K562 (cell line): ENCODE results near the gene MARCHF9. TPM values are rescaled to one million over a fixed set of nuclear protein-coding genes. Genes with fewer than 3 reads are reported as not detected.

Experiments
- ARID2 ChIP-seq: fragments of 450-650 bp; IDR thresholded peaks from 2 replicates; pipeline ENCODE4 v1.6.1; 2017; ENCODE audit warnings: antibody characterized with exemption, mild to moderate bottlenecking
- ERF ChIP-seq: fragments of 450-650 bp; formaldehyde crosslinking; IDR thresholded peaks from 2 replicates; pipeline ENCODE4 v1.4.0; 2020; ENCODE audit warnings: mild to moderate bottlenecking, mixed read lengths
- FOS ChIP-seq: IDR thresholded peaks from 3 replicates; pipeline ENCODE4 v1.6.1; 2011; ENCODE audit not compliant: insufficient read length; ENCODE audit errors: extremely low read depth
- FOXJ3 ChIP-seq: sonication (generic); formaldehyde crosslinking; IDR thresholded peaks from 2 replicates; pipeline ENCODE4 v1.4.0; 2020; ENCODE audit warnings: mild to moderate bottlenecking, missing genetic modification reagents
- FUS ChIP-seq: fragments of 200-400 bp; formaldehyde crosslinking; optimal IDR thresholded peaks from 2 replicates; pipeline ENCODE3; 2017; ENCODE audit warnings: low read depth, low read length
- KDM1A ChIP-seq, 2 experiments: fragments of 450-650 bp; IDR thresholded peaks; 2 replicates each; pipeline ENCODE4 v1.6.1; 2016; ENCODE audit warnings: mild to moderate bottlenecking in 2 of 2
- MTA2 ChIP-seq: fragments of 450-650 bp; IDR thresholded peaks from 2 replicates; pipeline ENCODE4 v1.6.1; 2016; ENCODE audit warnings: low read depth
- NR1H2 ChIP-seq: sonication (generic); formaldehyde crosslinking; IDR thresholded peaks from 2 replicates; pipeline ENCODE4 v1.4.0; 2020; ENCODE audit warnings: mild to moderate bottlenecking, missing genetic modification reagents
- PCBP1 ChIP-seq: fragments of 200-400 bp; formaldehyde crosslinking; IDR thresholded peaks from 2 replicates; pipeline ENCODE4 v1.6.1; 2018; ENCODE audit warnings: mild to moderate bottlenecking, low read depth, low read length; ENCODE audit not compliant: poor library complexity, severe bottlenecking
- ZNF184 ChIP-seq: sonication (generic); formaldehyde crosslinking; IDR thresholded peaks from 2 replicates; pipeline ENCODE4 v1.5.0; 2020; ENCODE audit warnings: missing genetic modification reagents
- ZNF354B ChIP-seq: fragments of 250-450 bp; sonication (Bioruptor Pico); IDR thresholded peaks from 2 replicates; pipeline ENCODE4 v1.4.0; 2020
- ZNF644 ChIP-seq: fragments of 200-800 bp; sonication (Bioruptor generic); IDR thresholded peaks from 2 replicates; pipeline ENCODE4 v1.6.1; 2016; ENCODE audit warnings: low read depth, missing genetic modification characterization, missing compliant biosample characterization
- ZNF699 ChIP-seq: fragments of 250-450 bp; sonication (Bioruptor Pico); IDR thresholded peaks from 2 replicates; pipeline ENCODE4 v1.8.0; 2021; ENCODE audit warnings: mild to moderate bottlenecking, moderate library complexity; ENCODE audit not compliant: insufficient replicate concordance
- polyA plus RNA-seq, 8 experiments: library from polyadenylated mRNA; depleted of rRNA in 4 of 8; stranded (reverse) in 5 of 8; unstranded in 3 of 8; fragments of >200 nt; fragmentation: Nextera tagmentation in 2 of 8; fragmentation: Illumina TruSeq in 1 of 8; extraction: Ambion mirVana in 2 of 8; extraction: Trizol in 1 of 8; gene quantifications; 2 replicates each; pipeline versions ENCODE4 v1.2.1 to v1.2.3, GENCODE V29; 2011 to 2014; ENCODE audit warnings: inconsistent platforms in 1 of 8, missing spikeins in 1 of 8
- total RNA-seq, 7 experiments: library from RNA; depleted of rRNA in 6 of 7; stranded (reverse); fragments of >200 nt in 6 of 7; fragmentation: Illumina TruSeq in 2 of 7; extraction: Trizol in 2 of 7; gene quantifications; 2 replicates each; pipeline versions ENCODE4 v1.2.1 to v1.2.3, GENCODE V29; 2011 to 2021; ENCODE audit warnings: low replicate concordance in 1 of 7
- TF ChIP-seq, protein P1 (sequence below): fragments of 200-600 bp; sonication (generic); IDR thresholded peaks from one replicate; pipeline ENCODE4 v1.6.1; 2012; ENCODE audit warnings: mild to moderate bottlenecking, low read depth, low read length, inconsistent platforms
- TF ChIP-seq, protein P2 (sequence below): fragments of 450-650 bp; IDR thresholded peaks from 2 replicates; pipeline ENCODE4 v1.6.1; 2016; ENCODE audit warnings: mild to moderate bottlenecking

MARCHF9 gene
- total and polyA plus RNA-seq, 9 of the 15 experiments (the other 6 are each of a cell fraction or from before 2014, with no cell fraction given) = 0.80 to 12.4 (median 6.2) TPM

DNA sequence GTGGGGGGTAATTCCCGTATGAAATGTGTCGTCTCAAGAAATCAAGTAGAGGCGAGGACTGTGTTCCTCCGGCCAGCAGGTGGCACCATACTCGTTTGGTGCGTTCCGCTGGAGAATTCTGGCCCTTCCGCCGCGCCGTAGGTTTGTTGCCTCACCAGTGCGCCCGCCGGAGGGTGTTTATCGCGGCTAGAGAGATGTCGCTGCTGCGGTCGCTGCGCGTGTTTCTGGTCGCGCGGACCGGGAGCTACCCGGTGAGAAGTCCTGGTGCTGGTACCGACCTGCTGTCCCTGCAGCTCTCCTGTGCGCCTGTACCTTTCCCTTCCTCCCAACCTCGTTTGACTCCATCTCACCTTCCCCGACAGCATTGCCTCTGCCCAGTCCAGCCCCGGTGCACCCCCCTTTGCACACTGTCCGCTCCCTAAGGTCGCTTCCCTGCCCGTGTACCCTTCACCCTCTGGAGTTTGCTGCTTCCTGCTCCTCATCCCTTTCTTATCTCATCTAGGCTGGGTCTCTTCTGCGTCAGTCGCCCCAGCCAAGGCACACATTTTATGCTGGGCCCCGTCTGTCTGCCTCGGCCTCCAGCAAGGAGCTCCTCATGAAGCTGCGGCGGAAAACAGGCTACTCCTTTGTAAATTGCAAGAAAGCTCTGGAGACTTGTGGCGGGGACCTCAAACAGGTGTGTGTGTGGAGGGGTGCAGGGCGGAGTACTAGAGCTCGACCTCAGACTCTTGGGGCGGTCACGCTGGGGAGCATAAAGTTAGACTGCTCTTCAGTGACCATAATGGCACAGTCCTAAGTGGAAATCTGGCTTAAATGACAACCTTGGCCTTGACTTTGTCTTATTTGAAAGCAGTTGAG, 27.9 kb downstream of the MARCHF9 start, which contains the start of gene TSFM (continued):
- TF ChIP-seq, protein P1, sequence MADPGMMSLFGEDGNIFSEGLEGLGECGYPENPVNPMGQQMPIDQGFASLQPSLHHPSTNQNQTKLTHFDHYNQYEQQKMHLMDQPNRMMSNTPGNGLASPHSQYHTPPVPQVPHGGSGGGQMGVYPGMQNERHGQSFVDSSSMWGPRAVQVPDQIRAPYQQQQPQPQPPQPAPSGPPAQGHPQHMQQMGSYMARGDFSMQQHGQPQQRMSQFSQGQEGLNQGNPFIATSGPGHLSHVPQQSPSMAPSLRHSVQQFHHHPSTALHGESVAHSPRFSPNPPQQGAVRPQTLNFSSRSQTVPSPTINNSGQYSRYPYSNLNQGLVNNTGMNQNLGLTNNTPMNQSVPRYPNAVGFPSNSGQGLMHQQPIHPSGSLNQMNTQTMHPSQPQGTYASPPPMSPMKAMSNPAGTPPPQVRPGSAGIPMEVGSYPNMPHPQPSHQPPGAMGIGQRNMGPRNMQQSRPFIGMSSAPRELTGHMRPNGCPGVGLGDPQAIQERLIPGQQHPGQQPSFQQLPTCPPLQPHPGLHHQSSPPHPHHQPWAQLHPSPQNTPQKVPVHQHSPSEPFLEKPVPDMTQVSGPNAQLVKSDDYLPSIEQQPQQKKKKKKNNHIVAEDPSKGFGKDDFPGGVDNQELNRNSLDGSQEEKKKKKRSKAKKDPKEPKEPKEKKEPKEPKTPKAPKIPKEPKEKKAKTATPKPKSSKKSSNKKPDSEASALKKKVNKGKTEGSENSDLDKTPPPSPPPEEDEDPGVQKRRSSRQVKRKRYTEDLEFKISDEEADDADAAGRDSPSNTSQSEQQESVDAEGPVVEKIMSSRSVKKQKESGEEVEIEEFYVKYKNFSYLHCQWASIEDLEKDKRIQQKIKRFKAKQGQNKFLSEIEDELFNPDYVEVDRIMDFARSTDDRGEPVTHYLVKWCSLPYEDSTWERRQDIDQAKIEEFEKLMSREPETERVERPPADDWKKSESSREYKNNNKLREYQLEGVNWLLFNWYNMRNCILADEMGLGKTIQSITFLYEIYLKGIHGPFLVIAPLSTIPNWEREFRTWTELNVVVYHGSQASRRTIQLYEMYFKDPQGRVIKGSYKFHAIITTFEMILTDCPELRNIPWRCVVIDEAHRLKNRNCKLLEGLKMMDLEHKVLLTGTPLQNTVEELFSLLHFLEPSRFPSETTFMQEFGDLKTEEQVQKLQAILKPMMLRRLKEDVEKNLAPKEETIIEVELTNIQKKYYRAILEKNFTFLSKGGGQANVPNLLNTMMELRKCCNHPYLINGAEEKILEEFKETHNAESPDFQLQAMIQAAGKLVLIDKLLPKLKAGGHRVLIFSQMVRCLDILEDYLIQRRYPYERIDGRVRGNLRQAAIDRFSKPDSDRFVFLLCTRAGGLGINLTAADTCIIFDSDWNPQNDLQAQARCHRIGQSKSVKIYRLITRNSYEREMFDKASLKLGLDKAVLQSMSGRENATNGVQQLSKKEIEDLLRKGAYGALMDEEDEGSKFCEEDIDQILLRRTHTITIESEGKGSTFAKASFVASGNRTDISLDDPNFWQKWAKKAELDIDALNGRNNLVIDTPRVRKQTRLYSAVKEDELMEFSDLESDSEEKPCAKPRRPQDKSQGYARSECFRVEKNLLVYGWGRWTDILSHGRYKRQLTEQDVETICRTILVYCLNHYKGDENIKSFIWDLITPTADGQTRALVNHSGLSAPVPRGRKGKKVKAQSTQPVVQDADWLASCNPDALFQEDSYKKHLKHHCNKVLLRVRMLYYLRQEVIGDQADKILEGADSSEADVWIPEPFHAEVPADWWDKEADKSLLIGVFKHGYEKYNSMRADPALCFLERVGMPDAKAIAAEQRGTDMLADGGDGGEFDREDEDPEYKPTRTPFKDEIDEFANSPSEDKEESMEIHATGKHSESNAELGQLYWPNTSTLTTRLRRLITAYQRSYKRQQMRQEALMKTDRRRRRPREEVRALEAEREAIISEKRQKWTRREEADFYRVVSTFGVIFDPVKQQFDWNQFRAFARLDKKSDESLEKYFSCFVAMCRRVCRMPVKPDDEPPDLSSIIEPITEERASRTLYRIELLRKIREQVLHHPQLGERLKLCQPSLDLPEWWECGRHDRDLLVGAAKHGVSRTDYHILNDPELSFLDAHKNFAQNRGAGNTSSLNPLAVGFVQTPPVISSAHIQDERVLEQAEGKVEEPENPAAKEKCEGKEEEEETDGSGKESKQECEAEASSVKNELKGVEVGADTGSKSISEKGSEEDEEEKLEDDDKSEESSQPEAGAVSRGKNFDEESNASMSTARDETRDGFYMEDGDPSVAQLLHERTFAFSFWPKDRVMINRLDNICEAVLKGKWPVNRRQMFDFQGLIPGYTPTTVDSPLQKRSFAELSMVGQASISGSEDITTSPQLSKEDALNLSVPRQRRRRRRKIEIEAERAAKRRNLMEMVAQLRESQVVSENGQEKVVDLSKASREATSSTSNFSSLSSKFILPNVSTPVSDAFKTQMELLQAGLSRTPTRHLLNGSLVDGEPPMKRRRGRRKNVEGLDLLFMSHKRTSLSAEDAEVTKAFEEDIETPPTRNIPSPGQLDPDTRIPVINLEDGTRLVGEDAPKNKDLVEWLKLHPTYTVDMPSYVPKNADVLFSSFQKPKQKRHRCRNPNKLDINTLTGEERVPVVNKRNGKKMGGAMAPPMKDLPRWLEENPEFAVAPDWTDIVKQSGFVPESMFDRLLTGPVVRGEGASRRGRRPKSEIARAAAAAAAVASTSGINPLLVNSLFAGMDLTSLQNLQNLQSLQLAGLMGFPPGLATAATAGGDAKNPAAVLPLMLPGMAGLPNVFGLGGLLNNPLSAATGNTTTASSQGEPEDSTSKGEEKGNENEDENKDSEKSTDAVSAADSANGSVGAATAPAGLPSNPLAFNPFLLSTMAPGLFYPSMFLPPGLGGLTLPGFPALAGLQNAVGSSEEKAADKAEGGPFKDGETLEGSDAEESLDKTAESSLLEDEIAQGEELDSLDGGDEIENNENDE = no peak
- TF ChIP-seq FUS (no peak), ZNF184 (no peak), MTA2 (no peak), ZNF354B (CRISPR knock-in tag) (no peak), FOXJ3 (CRISPR knock-in tag) (no peak), PCBP1 (no peak), KDM1A (IDR thresholded peaks at IDR 0.05) (no peak), NR1H2 (CRISPR knock-in tag) (0 out of 2 replicates have a peak, but pooled peaks have one; percentile 40), ZNF644 (tag) (no peak), ARID2 (no peak), ZNF699 (no peak), ERF (CRISPR knock-in tag) (0 out of 2 replicates have a peak, but pooled peaks have one; percentile 48), FOS (no peak)
- TF ChIP-seq, protein P2, sequence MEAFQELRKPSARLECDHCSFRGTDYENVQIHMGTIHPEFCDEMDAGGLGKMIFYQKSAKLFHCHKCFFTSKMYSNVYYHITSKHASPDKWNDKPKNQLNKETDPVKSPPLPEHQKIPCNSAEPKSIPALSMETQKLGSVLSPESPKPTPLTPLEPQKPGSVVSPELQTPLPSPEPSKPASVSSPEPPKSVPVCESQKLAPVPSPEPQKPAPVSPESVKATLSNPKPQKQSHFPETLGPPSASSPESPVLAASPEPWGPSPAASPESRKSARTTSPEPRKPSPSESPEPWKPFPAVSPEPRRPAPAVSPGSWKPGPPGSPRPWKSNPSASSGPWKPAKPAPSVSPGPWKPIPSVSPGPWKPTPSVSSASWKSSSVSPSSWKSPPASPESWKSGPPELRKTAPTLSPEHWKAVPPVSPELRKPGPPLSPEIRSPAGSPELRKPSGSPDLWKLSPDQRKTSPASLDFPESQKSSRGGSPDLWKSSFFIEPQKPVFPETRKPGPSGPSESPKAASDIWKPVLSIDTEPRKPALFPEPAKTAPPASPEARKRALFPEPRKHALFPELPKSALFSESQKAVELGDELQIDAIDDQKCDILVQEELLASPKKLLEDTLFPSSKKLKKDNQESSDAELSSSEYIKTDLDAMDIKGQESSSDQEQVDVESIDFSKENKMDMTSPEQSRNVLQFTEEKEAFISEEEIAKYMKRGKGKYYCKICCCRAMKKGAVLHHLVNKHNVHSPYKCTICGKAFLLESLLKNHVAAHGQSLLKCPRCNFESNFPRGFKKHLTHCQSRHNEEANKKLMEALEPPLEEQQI = peak; percentile 89
